ENCODE data around the gene GRID1.

The GRID1 gene

GRCh38 chr10:86368987-86369386 is 2.4 kb upstream of the GRID1 start:
- no peak for DNase-seq

- DNase-seq = no peak
Observed at GRCh38 chr10:86368046-86368445, 1.5 kb upstream of the GRID1 start.

GRCh38 chr10:86367152-86367951 is 757 bp upstream of the GRID1 start:
- no peak for DNase-seq

GRCh38 chr10:86366902-86367151 is 232 bp upstream of the GRID1 start:
- no peak for DNase-seq

- peak; percentile 37 for DNase-seq
Observed at GRCh38 chr10:86365346-86366032, 1.1 kb downstream of the GRID1 start.

GRCh38 chr10:86364491-86365345 is 1.9 kb downstream of the GRID1 start:
- peak; percentile 18 for DNase-seq

GRCh38 chr10:86363833-86364490 is 2.6 kb downstream of the GRID1 start:
- DNase-seq = peak; percentile 23

- DNase-seq = peak; percentile 34
Observed at GRCh38 chr10:86363184-86363832, 3.3 kb downstream of the GRID1 start.

- no peak for DNase-seq
Observed at GRCh38 chr10:86362586-86363183, 3.9 kb downstream of the GRID1 start.

- no peak for DNase-seq
Observed at GRCh38 chr10:86362129-86362527, 4.5 kb downstream of the GRID1 start.

GRCh38 chr10:86361156-86362128 is 5.2 kb downstream of the GRID1 start:
- DNase-seq = no peak

- DNase-seq = no peak
Observed at GRCh38 chr10:86360657-86361056, 5.9 kb downstream of the GRID1 start.

- no peak for DNase-seq
Observed at GRCh38 chr10:86359954-86360353, 6.6 kb downstream of the GRID1 start.

GRCh38 chr10:86359111-86359510 is 7.5 kb downstream of the GRID1 start:
- DNase-seq = no peak

- DNase-seq = no peak
Observed at GRCh38 chr10:86357676-86358075, 8.9 kb downstream of the GRID1 start.

GRCh38 chr10:86357041-86357440 is 9.6 kb downstream of the GRID1 start:
- DNase-seq = no peak

GRCh38 chr10:86356296-86356695 is 10.3 kb downstream of the GRID1 start:
- DNase-seq = no peak

- no peak for DNase-seq
Observed at GRCh38 chr10:86355571-86356038, 11.0 kb downstream of the GRID1 start.

GRCh38 chr10:86354761-86355540 is 11.6 kb downstream of the GRID1 start:
- no peak for DNase-seq

Measured in stimulated activated CD4-positive, alpha-beta T cell treated with anti-CD3 and anti-CD28 coated beads, Interleukin-15, amount 100 ng/mL, for 24 hours (primary cell).